AG04449 (cell line): ENCODE measurements around the gene OR11A1.

Source experiments
- CTCF ChIA-PET: fragments of 350-600 bp; formaldehyde crosslinking; extraction: SDS; loops from one replicate; lab custom pipeline; 2021; ENCODE audit warnings: antibody characterized with exemption; lab: Yijun Ruan, JAX
- POLR2A ChIA-PET: fragments of 400-600, 350-600 bp; formaldehyde crosslinking; extraction: SDS; loops from one replicate; lab custom pipeline; 2020; ENCODE audit warnings: antibody characterized with exemption, inconsistent platforms; lab: Yijun Ruan, JAX
- DNase-seq: peaks from one replicate; pipeline ENCODE4 v3.0.0-alpha.2; 2010; ENCODE audit warnings: low read depth, low spot score
- H3K4me3 ChIP-seq: 2 replicates; pipeline ENCODE4 v1.5.1; 2011; ENCODE audit warnings: low read depth, mild to moderate bottlenecking, control low read depth, low read length
- CTCF ChIP-seq: IDR thresholded peaks from one replicate; pipeline ENCODE4 v1.5.1; 2011; ENCODE audit warnings: mild to moderate bottlenecking, moderate library complexity, low read length, control low read depth, inconsistent platforms; ENCODE audit not compliant: insufficient read depth; ENCODE audit errors: missing control alignments

The OR11A1 gene

GRCh38 chr6:29493261-29493660 lies 36.4 kb upstream of the OR11A1 start:
- ChIA-PET CTCF (no interaction called here), POLR2A (no interaction called here)
- no peak overlapping the region for H3K4me3 ChIP-seq
- no peak for TF ChIP-seq CTCF
- DNase-seq: no peak

- H3K4me3 ChIP-seq: no peak overlapping the region
- ChIA-PET CTCF (no interaction called here), POLR2A (no interaction called here)
- no peak for DNase-seq
- no peak for TF ChIP-seq CTCF
Measured at GRCh38 chr6:29491574-29491973, 34.7 kb upstream of the OR11A1 start.

GRCh38 chr6:29490552-29490951 lies 33.7 kb upstream of the OR11A1 start:
- ChIA-PET POLR2A (no interaction called here), CTCF (no interaction called here)
- no peak for DNase-seq
- no peak for TF ChIP-seq CTCF
- no peak overlapping the region for H3K4me3 ChIP-seq

GRCh38 chr6:29490055-29490454 lies 33.2 kb upstream of the OR11A1 start:
- DNase-seq: no peak
- POLR2A ChIA-PET: no interaction called here
- TF ChIP-seq CTCF: no peak
- no peak overlapping the region for H3K4me3 ChIP-seq
- CTCF ChIA-PET: no interaction called here

- CTCF ChIA-PET: no interaction called here
Measured at GRCh38 chr6:29489286-29489685, 32.4 kb upstream of the OR11A1 start.

GRCh38 chr6:29488874-29489273 lies 32.0 kb upstream of the OR11A1 start:
- CTCF ChIA-PET: no interaction called here
- no peak for TF ChIP-seq CTCF
- DNase-seq: no peak
- H3K4me3 ChIP-seq: no peak overlapping the region
- POLR2A ChIA-PET: no interaction called here

More at GRCh38 chr6:29489286-29489685, 32.4 kb upstream of the OR11A1 start:
- DNase-seq: no peak
- POLR2A ChIA-PET: no interaction called here
- TF ChIP-seq CTCF: no peak
- no peak overlapping the region for H3K4me3 ChIP-seq

- DNase-seq: no peak
- CTCF ChIA-PET: no interaction called here
- no peak within 1 kb of the TSS for H3K4me3 ChIP-seq
Measured at GRCh38 chr6:29487660-29488059, 30.8 kb upstream of the OR11A1 start, which contains the start of gene MAS1L. Gene MAS1L, minus strand, starts transcription at chr6:29487956. Its CDS starts 54 bp downstream, at chr6:29487902.

More at GRCh38 chr6:29487660-29488059, 30.8 kb upstream of the OR11A1 start, which contains the start of gene MAS1L:
- POLR2A ChIA-PET: no interaction called here
- no peak for TF ChIP-seq CTCF
